C4-2B (cell line): ENCODE measurements around the gene HIP1.
A peak's percentile ranks its signal among the peaks of the same experiment; 100 is the strongest.
"Not testable (repeated sequence)": the region's sequence is repeated elsewhere in the genome, so short reads cannot be mapped to it uniquely, and the experiment has no call there.

ENCODE experiments used
- H3K27ac ChIP-seq: fragments of 450-650 bp; 2 replicates; pipeline ENCODE4 v1.5.1; 2017
- CTCF ChIP-seq: fragments of 450-650 bp; conservative IDR thresholded peaks from 2 replicates; pipeline ENCODE4 v1.5.1; 2017; ENCODE audit warnings: mild to moderate bottlenecking
- ZFX ChIP-seq: fragments of 450-650 bp; IDR thresholded peaks from 2 replicates; pipeline ENCODE4 v1.6.1; 2017

The HIP1 gene

GRCh38 chr7:75567948-75568595 is 170.7 kb downstream of the HIP1 start:
- H3K27ac ChIP-seq = no peak overlapping the region
- TF ChIP-seq CTCF (no peak), ZFX (no peak)

GRCh38 chr7:75565132-75565837 is 173.5 kb downstream of the HIP1 start:
- TF ChIP-seq ZFX (no peak), CTCF (no peak)
- peak overlapping the region; percentile 57 for H3K27ac ChIP-seq

GRCh38 chr7:75563171-75563570 is 175.6 kb downstream of the HIP1 start:
- TF ChIP-seq CTCF = no peak
- no peak overlapping the region for H3K27ac ChIP-seq

GRCh38 chr7:75559976-75560365 is 178.8 kb downstream of the HIP1 start:
- TF ChIP-seq CTCF = no peak
- no peak for TF ChIP-seq ZFX
- H3K27ac ChIP-seq = no peak overlapping the region

- TF ChIP-seq ZFX = no peak
- no peak for TF ChIP-seq CTCF
- H3K27ac ChIP-seq = no peak overlapping the region
These were observed 179.3 kb downstream of the HIP1 start for GRCh38 chr7:75559355-75559975.

GRCh38 chr7:75556835-75557234 is 181.9 kb downstream of the HIP1 start:
- not testable (repeated sequence) for H3K27ac ChIP-seq

- TF ChIP-seq CTCF = no peak
- TF ChIP-seq ZFX = no peak
- no peak overlapping the region for H3K27ac ChIP-seq
These were observed 183.0 kb downstream of the HIP1 start for GRCh38 chr7:75555736-75556135.
